Upper lobe of left lung (tissue), 4 donors: ENCODE measurements around the gene NKPD1.

Experiments used
- EP300 ChIP-seq, 4 donors: sonication (generic); formaldehyde crosslinking; IDR thresholded peaks; one replicate each; pipeline ENCODE4 v1.5.1; 2017; ENCODE audit warnings: antibody characterized with exemption in 4 of 4, control low read depth in 2 of 4
- TF ChIP-seq, protein P1 (sequence below), 6 experiments: fragments of 450-650 bp in 4 of 6; fragments of 200-600 bp in 2 of 6; sonication (generic) in 2 of 6; IDR thresholded peaks; one replicate each; pipeline ENCODE4 v1.5.1; 2016 to 2019; ENCODE audit warnings: antibody characterized with exemption in 6 of 6

DNA sequence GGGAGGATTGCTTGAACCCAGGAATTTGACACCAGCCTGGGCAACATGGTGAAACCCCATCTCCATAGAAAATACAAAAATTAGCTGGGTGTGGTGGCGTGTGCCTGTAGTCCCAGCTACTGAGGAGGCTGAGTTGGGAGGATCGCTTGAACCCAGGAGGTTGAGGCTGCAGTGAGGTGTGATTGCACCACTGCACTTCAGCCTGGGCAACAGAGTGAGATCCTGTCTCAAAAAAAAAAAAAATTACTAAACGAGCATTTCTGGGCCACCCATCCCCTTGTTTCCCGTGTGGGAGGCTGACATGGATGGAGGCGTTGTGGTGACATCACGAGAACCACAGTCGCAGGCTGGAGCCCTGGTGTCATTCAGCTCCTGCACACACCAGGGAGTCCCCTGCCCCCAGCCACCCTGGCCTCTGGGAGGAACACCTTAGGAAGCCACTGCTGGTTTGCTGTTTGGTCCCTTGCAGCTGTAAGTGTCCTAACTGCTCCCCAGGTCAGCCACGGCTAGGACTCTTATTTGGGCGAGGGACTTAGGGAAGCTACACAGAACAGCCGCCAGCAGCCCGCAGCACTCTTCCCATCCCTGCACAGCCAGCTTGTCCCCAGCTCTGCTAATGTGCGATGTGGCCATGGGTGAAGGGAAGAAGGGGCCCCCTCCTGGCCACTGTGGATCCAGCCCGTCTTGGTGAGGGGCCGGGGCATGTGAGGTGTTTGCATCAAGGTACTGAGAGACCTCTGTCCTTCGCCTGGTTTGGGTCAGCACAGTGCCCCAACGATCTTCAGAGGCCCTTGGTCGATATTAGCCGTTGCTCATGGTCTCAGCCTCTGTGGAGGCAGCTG is 12.7 kb downstream of the NKPD1 start:
- TF ChIP-seq, protein P1, sequence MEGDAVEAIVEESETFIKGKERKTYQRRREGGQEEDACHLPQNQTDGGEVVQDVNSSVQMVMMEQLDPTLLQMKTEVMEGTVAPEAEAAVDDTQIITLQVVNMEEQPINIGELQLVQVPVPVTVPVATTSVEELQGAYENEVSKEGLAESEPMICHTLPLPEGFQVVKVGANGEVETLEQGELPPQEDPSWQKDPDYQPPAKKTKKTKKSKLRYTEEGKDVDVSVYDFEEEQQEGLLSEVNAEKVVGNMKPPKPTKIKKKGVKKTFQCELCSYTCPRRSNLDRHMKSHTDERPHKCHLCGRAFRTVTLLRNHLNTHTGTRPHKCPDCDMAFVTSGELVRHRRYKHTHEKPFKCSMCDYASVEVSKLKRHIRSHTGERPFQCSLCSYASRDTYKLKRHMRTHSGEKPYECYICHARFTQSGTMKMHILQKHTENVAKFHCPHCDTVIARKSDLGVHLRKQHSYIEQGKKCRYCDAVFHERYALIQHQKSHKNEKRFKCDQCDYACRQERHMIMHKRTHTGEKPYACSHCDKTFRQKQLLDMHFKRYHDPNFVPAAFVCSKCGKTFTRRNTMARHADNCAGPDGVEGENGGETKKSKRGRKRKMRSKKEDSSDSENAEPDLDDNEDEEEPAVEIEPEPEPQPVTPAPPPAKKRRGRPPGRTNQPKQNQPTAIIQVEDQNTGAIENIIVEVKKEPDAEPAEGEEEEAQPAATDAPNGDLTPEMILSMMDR (IDR thresholded peaks at IDR 0.05), result no peak
- no peak for TF ChIP-seq EP300 (IDR thresholded peaks at IDR 0.05)
